Coronary artery (tissue), 2 donors: ENCODE measurements around the gene NDUFB2.
"Not testable (repeated sequence)": the region's sequence is repeated elsewhere in the genome, so short reads cannot be mapped to it uniquely, and the experiment has no call there.

Source experiments
- DNase-seq: peaks from one replicate; pipeline ENCODE4 v3.0.0-alpha.2; 2017; ENCODE audit warnings: low spot score
- H3K27ac ChIP-seq, 2 donors: fragments of 200-600 bp; sonication (generic); one replicate each; pipeline ENCODE4 v1.5.1; 2016 to 2019
- H3K4me3 ChIP-seq: fragments of 200-600 bp; sonication (generic); 2 replicates; pipeline ENCODE4 v1.5.1; 2016; ENCODE audit warnings: mild to moderate bottlenecking, moderate library complexity
- CTCF ChIP-seq: fragments of 200-600 bp; sonication (generic); IDR thresholded peaks from one replicate; pipeline ENCODE4 v1.5.1; 2019; ENCODE audit warnings: antibody characterized with exemption

The NDUFB2 gene

DNA sequence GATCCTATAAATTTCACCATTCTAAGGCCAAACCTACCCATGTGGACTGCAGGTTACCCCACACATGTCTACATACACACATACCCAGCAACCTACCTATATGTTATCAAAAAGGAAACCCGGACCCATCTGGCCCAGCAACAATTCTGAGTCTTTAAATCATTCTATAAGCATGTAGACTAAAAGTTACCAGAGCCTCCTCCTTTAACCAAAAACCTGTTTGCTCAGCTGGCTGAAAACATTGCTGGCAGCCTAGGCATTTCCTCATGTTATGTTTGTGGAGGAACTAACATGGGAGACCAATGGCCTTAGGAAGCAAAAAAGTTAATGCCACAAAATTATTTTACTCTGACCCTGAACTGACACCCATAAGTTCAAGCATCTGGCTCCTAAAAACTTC, 29.0 kb upstream of the NDUFB2 start:
- Histone ChIP-seq H3K27ac (no peak overlapping the region), H3K4me3 (no peak overlapping the region)
- DNase-seq, result no peak
- no peak for TF ChIP-seq CTCF

GRCh38 chr7:140668641-140669040, 27.9 kb upstream of the NDUFB2 start:
- no peak for DNase-seq
- TF ChIP-seq CTCF, result no peak
- H3K27ac ChIP-seq, result no peak overlapping the region
- no peak overlapping the region for H3K4me3 ChIP-seq

DNA sequence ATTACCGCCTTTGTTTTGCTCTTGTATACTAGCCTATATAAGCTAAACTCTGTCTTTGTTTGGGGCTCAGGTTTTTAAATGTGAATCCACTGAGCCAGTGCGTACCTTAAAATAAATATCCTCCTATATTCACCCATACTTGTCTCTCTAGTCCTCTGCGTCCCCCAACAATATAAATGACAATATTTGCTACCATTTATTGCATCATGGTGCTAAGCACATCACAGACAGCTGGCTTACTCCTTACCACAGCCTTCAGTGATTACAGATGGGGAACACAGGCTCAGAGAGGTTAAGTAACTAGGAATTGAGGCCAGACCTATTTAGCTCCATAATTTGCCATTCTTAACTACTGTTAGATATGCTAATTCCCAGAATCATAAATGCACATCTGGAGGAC, 27.2 kb upstream of the NDUFB2 start:
- no peak for TF ChIP-seq CTCF
- Histone ChIP-seq H3K4me3 (no peak overlapping the region), H3K27ac (no peak overlapping the region)
- no peak for DNase-seq

DNA sequence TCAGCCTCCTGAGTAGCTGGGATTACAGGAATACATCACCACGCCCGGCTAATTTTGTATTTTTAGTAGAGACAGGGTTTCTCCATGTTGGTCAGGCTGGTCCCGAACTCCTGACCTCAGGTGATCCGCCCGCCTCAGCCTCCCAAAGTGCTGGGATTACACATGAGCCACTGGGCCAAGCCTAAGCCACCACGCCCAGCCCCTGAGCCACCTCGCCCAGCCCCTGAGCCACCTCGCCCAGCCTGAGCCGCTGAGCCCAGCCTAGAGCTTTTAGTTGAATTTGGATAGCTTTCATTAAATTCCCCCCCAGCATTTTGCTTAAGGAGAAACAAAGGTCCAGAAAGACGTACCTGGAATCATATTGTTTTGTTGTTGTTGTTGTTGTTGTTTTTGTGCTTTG, 26.6 kb upstream of the NDUFB2 start:
- DNase-seq, H3K4me3 ChIP-seq, H3K27ac ChIP-seq: not testable (repeated sequence)

DNA sequence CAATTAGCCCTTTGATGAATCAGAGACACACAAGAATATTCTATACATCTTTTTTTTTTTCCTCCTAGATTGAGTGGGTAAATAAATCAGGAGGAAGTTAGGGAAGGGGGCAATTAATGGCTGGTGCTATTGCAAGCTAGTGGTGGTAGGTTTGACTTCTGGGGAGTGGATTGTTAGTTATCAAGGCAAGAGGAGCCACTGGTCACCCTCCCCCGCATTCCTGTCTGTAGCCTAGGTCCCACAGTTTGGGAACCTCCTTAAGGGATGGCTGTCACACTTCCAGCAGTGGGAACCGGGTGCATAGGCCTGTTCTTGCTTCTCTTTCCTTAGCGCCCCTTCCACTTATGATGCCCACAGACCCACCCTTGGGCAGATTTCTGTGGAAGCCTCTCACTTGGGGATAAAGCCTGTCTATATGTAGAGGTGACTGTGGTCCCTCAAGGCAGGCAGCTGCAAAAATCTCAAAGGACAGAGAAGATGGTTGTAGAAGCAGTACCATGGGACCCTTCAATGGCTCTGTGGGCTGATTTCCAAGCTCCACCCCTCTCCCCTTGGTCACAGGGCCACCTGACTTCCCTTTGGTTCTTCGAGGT, 26.1 kb upstream of the NDUFB2 start:
- Histone ChIP-seq H3K27ac (no peak overlapping the region), H3K4me3 (no peak overlapping the region)
- no peak for TF ChIP-seq CTCF
- DNase-seq, result no peak

- TF ChIP-seq CTCF, result no peak
- peak overlapping the region; percentile 76 for H3K4me3 ChIP-seq
- no peak for DNase-seq
Observed at GRCh38 chr7:140671966-140672365, 24.5 kb upstream of the NDUFB2 start.

DNA sequence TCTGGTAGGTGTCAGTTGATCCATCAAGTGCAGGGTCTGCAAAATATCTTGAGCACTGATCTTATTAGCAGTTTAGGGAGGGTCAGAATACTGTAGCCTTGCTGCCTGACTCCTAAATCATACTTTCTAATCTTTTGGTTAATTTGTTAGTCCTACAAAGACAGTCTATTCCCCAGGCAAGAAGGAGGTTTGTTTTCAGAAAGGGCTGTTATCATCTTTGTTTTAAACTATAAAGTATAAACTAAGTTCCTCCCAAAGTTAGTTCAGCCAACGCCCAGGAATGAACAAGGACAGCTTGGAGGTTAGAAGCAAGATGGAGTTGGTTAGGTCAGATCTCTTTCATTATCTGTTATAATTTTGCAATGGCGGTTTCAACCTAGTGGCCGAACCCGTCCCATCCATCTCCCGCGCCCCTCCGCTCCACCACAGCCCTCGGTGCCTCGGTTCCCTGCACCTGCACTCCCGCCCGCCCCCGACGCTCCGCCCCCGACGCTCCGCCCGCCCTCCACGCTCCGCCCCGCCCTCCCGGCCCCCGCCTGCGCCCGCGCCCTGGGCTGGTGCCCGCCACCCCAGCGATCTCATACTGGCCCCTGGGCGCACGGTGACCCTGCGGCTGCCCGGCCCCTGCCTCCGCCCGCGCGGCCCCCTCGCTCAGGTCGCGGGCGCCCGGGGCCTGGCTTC, 24.0 kb upstream of the NDUFB2 start, which contains the start of gene ADCK2:
Gene ADCK2 (plus strand): TSS at position 564 of the 681 bp plus-strand sequence. CDS start 386 bp downstream, outside the sequence.
- no peak for TF ChIP-seq CTCF
- no peak for DNase-seq
- peak within 1 kb of the TSS; percentile 86 to 87 for H3K27ac ChIP-seq
- peak within 1 kb of the TSS; percentile 76 for H3K4me3 ChIP-seq

More at GRCh38 chr7:140671966-140672365, 24.5 kb upstream of the NDUFB2 start:
- H3K27ac ChIP-seq, result no peak overlapping the region
